IPS-18a (cell line): ENCODE measurements around the gene TRUB2.

Source experiments
- H3K27ac ChIP-seq: one replicate; pipeline ENCODE4 v1.5.1; 2013; ENCODE audit warnings: low read length
- H3K27me3 ChIP-seq: one replicate; pipeline ENCODE4 v1.6.1; 2013; ENCODE audit warnings: mild to moderate bottlenecking, low read length; ENCODE audit not compliant: control insufficient read depth, insufficient read depth
- H3K36me3 ChIP-seq: one replicate; pipeline ENCODE4 v1.6.1; 2013; ENCODE audit warnings: low read depth, low read length; ENCODE audit not compliant: control insufficient read depth
- H3K4me1 ChIP-seq: one replicate; pipeline ENCODE4 v1.6.1; 2013; ENCODE audit warnings: low read depth, low read length; ENCODE audit not compliant: control insufficient read depth
- H3K4me3 ChIP-seq: one replicate; pipeline ENCODE4 v1.5.1; 2013; ENCODE audit warnings: low read length
- H3K9ac ChIP-seq: one replicate; pipeline ENCODE4 v1.6.1; 2013; ENCODE audit warnings: mild to moderate bottlenecking, low read length, moderate library complexity
- H3K9me3 ChIP-seq: one replicate; pipeline ENCODE4 v1.6.1; 2013; ENCODE audit warnings: low read depth, low read length; ENCODE audit not compliant: control insufficient read depth

The TRUB2 gene

GRCh38 chr9:128316421-128316820, 5.8 kb downstream of the TRUB2 start:
- no peak overlapping the region for H3K4me3 ChIP-seq
- no peak overlapping the region for H3K9ac ChIP-seq
- no peak overlapping the region for H3K27ac ChIP-seq
- H3K36me3 ChIP-seq: peaks cover 36% of the 10 kb centered on the region
- H3K4me1 ChIP-seq: no peaks in the 10 kb centered on the region
- H3K27me3 ChIP-seq: no peaks in the 10 kb centered on the region
- no peaks in the 10 kb centered on the region for H3K9me3 ChIP-seq

- Histone ChIP-seq H3K36me3 (peaks cover 50% of the 10 kb centered on the region), H3K4me3 (no peak overlapping the region), H3K9me3 (no peaks in the 10 kb centered on the region), H3K4me1 (no peaks in the 10 kb centered on the region), H3K27me3 (no peaks in the 10 kb centered on the region), H3K27ac (no peak overlapping the region), H3K9ac (no peak overlapping the region)
Observed at GRCh38 chr9:128314697-128315096, 7.5 kb downstream of the TRUB2 start.

- no peak overlapping the region for H3K9ac ChIP-seq
- H3K27me3 ChIP-seq: no peaks in the 10 kb centered on the region
- no peaks in the 10 kb centered on the region for H3K4me1 ChIP-seq
- no peak overlapping the region for H3K27ac ChIP-seq
- H3K4me3 ChIP-seq: no peak overlapping the region
- no peaks in the 10 kb centered on the region for H3K9me3 ChIP-seq
- H3K36me3 ChIP-seq: peaks cover 44% of the 10 kb centered on the region
Observed at GRCh38 chr9:128310461-128310860, 11.8 kb downstream of the TRUB2 start.

DNA sequence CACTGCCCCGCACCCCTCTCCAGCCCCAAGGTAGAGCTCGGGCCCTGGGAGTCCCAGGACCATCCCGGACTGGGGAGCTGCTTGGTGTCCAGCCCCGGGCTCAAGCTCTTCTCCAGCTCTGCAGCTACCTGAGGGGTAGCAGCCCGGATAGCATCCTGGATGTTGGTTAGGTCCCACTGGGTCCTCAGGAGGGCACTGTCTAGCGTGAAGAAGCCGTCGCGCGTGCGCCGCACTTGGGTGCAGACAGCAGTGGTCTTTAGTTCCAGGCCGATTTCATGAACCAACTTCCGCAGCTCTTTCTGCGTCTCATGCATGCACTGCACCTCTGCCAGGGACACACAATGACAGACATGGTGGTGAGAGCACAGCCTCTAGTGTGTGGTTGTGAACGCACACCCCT, 12.7 kb downstream of the TRUB2 start:
- H3K9me3 ChIP-seq: no peaks in the 10 kb centered on the region
- no peak overlapping the region for H3K27ac ChIP-seq
- peaks cover 37% of the 10 kb centered on the region for H3K36me3 ChIP-seq
- H3K4me1 ChIP-seq: no peaks in the 10 kb centered on the region
- H3K27me3 ChIP-seq: no peaks in the 10 kb centered on the region
- no peak overlapping the region for H3K4me3 ChIP-seq
- no peak overlapping the region for H3K9ac ChIP-seq

GRCh38 chr9:128304971-128305288, 17.3 kb downstream of the TRUB2 start:
- Histone ChIP-seq H3K36me3 (peaks cover 13% of the 10 kb centered on the region), H3K27me3 (no peaks in the 10 kb centered on the region), H3K4me1 (no peaks in the 10 kb centered on the region), H3K9me3 (no peaks in the 10 kb centered on the region), H3K4me3 (no peak overlapping the region), H3K27ac (no peak overlapping the region), H3K9ac (no peak overlapping the region)

DNA sequence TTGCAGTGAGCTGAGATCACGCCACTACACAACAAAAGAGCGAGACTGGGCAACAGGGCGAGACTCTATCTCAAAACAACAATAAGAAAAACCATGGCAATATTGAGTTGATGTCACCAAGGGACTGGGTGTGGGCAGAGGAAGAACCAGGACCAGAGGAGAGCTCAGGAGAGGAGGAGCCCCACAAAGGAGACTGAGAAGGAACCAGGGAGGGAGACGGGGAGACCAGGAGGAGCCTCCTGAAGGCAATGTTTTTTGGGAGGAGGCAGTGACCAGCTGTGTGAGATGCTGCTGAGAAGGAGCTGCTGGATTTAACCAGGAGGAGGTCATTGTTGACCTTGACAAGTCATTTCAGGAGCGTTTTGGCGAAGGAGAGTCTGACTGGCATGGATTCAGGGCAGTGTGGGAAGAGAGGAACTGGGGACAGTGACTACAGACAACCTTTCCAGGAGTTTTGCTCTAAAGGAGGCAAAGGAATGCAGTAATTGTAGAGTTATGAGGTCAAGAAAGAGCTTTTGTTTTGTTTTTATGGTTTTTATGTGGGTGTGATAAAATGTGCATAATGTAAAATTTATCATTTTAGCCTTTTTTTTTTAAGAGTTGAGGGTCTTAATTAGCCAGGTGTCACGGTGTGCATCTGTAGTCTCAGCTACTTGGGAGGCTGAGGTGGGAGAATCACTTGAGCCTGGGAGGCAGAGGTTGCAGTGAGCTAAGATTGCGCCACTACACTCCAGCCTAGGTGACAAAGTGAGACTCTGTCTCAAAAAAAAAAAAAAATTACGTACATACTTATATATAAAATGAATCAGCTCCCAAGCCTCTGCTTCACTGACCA, 17.9 kb downstream of the TRUB2 start:
- Histone ChIP-seq H3K36me3 (peaks cover 7% of the 10 kb centered on the region), H3K4me1 (no peaks in the 10 kb centered on the region), H3K9me3 (no peaks in the 10 kb centered on the region), H3K4me3 (no peak overlapping the region), H3K9ac (no peak overlapping the region), H3K27ac (no peak overlapping the region), H3K27me3 (no peaks in the 10 kb centered on the region)

DNA sequence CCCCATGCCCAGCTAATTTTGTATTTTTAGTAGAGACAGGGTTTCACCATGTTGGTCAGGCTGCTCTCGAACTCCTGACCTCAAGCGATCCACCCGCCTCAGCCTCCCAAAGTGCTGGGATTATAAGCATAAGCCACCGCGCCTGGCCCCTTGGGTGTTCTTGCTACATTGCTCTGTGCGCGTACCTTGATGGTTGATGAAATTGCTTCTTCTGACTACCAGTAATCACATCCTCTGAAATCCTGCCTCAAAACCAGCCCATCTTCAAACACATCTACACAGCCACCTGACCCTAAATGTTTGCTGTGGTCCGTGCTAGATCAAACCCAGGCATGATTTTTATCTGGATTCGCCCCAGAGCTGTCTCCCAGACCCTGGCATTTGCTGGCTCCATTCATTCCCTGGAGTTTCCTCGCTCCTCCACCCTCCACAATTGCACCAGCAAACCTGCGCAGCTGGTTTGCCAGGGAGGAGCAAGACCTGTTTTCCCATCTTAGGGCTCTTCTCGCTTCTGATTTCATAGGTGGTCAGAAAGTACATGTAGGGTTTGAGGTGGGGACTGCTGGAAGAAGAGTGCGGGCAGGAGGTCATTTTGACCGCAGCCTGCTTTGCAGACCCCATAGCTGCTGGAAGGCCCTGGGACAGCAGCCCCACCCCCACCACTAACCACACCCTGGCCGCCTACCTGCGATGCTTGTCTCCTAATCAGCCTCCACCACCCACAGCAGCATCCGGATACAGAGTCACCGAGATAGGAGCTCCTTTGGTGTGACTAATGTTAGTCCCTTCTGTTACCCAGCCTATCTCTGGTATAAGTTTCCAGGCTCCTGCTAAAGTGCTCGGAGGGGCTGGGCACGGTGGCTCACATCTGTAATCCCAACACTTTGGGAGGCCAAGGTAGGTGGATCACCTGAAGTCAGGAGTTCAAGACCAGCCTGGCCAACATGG, 23.4 kb downstream of the TRUB2 start:
- Histone ChIP-seq H3K4me3 (no peak overlapping the region), H3K36me3 (no peaks in the 10 kb centered on the region), H3K9me3 (no peaks in the 10 kb centered on the region), H3K9ac (no peak overlapping the region), H3K27me3 (no peaks in the 10 kb centered on the region), H3K27ac (no peak overlapping the region), H3K4me1 (no peaks in the 10 kb centered on the region)

- Histone ChIP-seq H3K27me3 (no peaks in the 10 kb centered on the region), H3K4me3 (no peak overlapping the region), H3K9me3 (no peaks in the 10 kb centered on the region), H3K4me1 (no peaks in the 10 kb centered on the region), H3K9ac (no peak overlapping the region), H3K27ac (no peak overlapping the region), H3K36me3 (no peaks in the 10 kb centered on the region)
Observed at GRCh38 chr9:128297221-128297773, 24.9 kb downstream of the TRUB2 start.

DNA sequence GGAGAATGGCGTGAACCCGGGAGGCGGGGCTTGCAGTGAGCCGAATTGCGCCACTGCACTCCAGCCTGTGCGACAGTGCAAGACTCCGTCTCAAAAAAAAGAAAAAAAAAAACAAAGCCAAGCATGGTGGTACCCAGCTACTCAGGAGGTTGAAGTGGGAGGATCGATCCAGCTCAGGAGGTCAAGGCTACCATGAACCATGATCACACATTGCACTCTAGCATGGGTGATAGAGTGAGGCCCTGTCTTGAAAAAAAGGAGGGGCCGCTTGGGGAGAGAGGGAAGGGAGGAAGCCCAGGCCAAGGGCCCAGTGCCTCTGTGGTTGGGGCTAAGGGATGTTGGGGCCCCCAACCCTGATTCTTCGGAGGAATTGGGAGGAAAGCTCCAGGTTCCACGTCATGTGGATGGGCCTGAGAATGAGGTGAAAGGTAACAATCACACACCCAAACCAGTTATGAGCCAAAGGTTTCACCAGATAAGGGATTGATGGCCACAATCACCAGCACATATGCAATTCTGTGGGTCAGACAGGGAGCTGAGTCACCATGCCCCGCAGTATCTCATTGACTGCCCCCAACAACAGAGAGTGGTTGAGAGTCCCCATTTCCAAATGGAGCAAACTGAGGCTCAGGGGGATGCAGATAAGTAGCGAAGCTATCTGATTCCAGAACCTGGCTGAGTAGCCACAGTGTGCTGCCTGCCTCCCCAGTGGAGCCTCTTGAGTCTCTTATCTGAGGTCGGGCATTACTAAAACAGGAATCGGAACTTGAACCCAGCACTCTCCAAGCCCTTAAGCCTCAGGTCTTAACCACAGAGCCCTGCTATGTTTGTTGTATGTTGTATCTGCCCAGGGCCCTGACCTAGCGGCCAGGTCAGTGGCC, 25.7 kb downstream of the TRUB2 start:
- H3K9ac ChIP-seq: no peak overlapping the region
- H3K4me1 ChIP-seq: no peaks in the 10 kb centered on the region
- H3K27ac ChIP-seq: no peak overlapping the region

GRCh38 chr9:128294142-128294541, 28.1 kb downstream of the TRUB2 start:
- H3K27me3 ChIP-seq: no peaks in the 10 kb centered on the region
- no peak overlapping the region for H3K4me3 ChIP-seq
- no peaks in the 10 kb centered on the region for H3K4me1 ChIP-seq
- H3K9ac ChIP-seq: no peak overlapping the region
- no peaks in the 10 kb centered on the region for H3K9me3 ChIP-seq
- no peaks in the 10 kb centered on the region for H3K36me3 ChIP-seq
- no peak overlapping the region for H3K27ac ChIP-seq

More for the DNA sequence above, 25.7 kb downstream of the TRUB2 start:
- no peaks in the 10 kb centered on the region for H3K27me3 ChIP-seq
- H3K36me3 ChIP-seq: no peaks in the 10 kb centered on the region
- no peak overlapping the region for H3K4me3 ChIP-seq
- H3K9me3 ChIP-seq: no peaks in the 10 kb centered on the region

GRCh38 chr9:128293091-128293490, 29.2 kb downstream of the TRUB2 start:
- Histone ChIP-seq H3K9me3 (no peaks in the 10 kb centered on the region), H3K4me1 (no peaks in the 10 kb centered on the region), H3K36me3 (no peaks in the 10 kb centered on the region), H3K4me3 (no peak overlapping the region), H3K9ac (no peak overlapping the region), H3K27ac (no peak overlapping the region), H3K27me3 (no peaks in the 10 kb centered on the region)
